Esophagus squamous epithelium (tissue), 5 donors: ENCODE results near the gene TRIM66. TPM values are rescaled to one million over a fixed set of nuclear protein-coding genes. Genes with fewer than 3 reads are reported as not detected.

Experiments
- DNase-seq: peaks from one replicate; lab custom pipeline; 2025; lab: John Stamatoyannopoulos, UW
- H3K27ac ChIP-seq, 4 donors: fragments of 200-600 bp; sonication (generic); one replicate each; pipeline ENCODE4 v1.5.1; 2016 to 2019; ENCODE audit warnings: mild to moderate bottlenecking in 1 of 4
- H3K27me3 ChIP-seq, 4 donors: fragments of 200-600 bp; sonication (generic); 1 replicate in 3 of 4; 2 replicates in 1 of 4; pipeline versions ENCODE4 v1.5.1 to v1.6.0; 2017 to 2021; ENCODE audit warnings: antibody characterized with exemption in 1 of 4
- H3K36me3 ChIP-seq, 3 donors: fragments of 200-600 bp; sonication (generic); one replicate each; pipeline ENCODE4 v1.5.1; 2016 to 2019
- H3K4me1 ChIP-seq, 3 donors: fragments of 200-600 bp; sonication (generic); one replicate each; pipeline ENCODE4 v1.5.1; 2017 to 2019
- H3K4me3 ChIP-seq, 4 donors: fragments of 200-600 bp; sonication (generic); 1 replicate in 3 of 4; 2 replicates in 1 of 4; pipeline ENCODE4 v1.5.1; 2016 to 2019; ENCODE audit warnings: mild to moderate bottlenecking in 2 of 4, moderate library complexity in 1 of 4
- H3K9me3 ChIP-seq, 3 donors: fragments of 200-600 bp; sonication (generic); one replicate each; pipeline ENCODE4 v1.5.1; 2016 to 2019
- CTCF ChIP-seq, 6 experiments: fragments of 450-650 bp in 4 of 6; fragments of 200-600 bp in 2 of 6; sonication (generic) in 2 of 6; IDR thresholded peaks; one replicate each; pipeline ENCODE4 v1.5.1; 2016 to 2019; ENCODE audit warnings: antibody characterized with exemption in 6 of 6, mild to moderate bottlenecking in 4 of 6, moderate library complexity in 4 of 6
- POLR2A ChIP-seq, 4 donors: fragments of 450-650 bp; IDR thresholded peaks; one replicate each; pipeline ENCODE4 v1.6.1; 2017; ENCODE audit warnings: antibody characterized with exemption in 4 of 4, mild to moderate bottlenecking in 4 of 4, moderate library complexity in 3 of 4
- WGBS, 2 donors: methylation state at CpG; one replicate each; pipeline ENCODE4 v1.1.5; 2018; 5-methylcytosine and 5-hydroxymethylcytosine counted together
- intact Hi-C: fragments of 100-400 bp; cut with DNase I; formaldehyde crosslinking; loops from one replicate; pipeline ENCODE4 v1.15.0; 2022
- total RNA-seq, 4 donors: library from RNA; depleted of rRNA; stranded (reverse); fragments of >200 nt; gene quantifications; one replicate each; pipeline ENCODE4 v1.1.0, GENCODE V29; 2016
- donor health status: DM: yes; HTN: yes; CAD: no.

The TRIM66 gene
- total RNA-seq, 4 donors from 2014 or later = 4.5 to 5.5 (median 4.8) TPM

DNA sequence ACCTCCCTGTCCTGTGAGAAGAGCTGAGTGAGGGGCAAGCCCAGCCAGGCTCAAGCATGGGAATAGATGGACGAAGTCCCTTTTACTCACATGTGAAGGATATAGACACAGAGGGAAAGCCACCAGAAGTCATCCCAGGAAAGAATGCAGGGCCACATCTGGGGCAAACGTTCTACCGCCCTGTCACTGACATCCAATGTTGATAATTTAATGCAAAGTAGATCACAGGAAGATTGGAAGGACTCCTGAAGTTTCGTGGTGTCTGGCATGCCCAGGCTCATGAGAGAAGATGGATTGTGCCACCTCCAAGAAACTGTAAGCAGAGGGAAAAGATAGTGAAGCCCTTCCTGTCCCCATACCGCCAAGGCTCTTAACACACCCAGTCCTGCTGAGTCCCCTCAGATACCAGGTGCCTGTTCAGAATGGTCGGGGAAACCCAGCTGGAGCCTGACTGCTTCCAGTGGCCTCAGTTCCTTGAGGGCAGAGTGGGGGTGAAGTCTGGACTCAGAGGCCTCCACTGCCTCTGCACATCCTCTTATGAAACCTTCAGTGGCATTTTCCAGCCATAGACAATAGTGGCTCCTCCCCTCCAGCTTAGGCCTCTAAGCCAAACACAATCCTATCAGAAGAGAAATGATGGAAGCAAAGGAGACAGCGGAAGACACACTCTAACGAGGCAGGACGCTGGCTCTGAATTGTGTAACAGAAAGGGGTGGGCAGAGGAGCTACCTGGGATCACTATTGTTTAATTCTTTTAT, 80.9 kb downstream of the TRIM66 start:
- DNase-seq = no peak
- no peaks in the 10 kb centered on the region for H3K36me3 ChIP-seq
- H3K27me3 ChIP-seq = no peaks in the 10 kb centered on the region
- no peak overlapping the region for H3K4me3 ChIP-seq
- intact Hi-C loops = no loop called here
- 70 to 79% methylated on average over 6 to 8 of the region's 9 CpGs for WGBS, 2 donors
- no peak for TF ChIP-seq POLR2A (IDR thresholded peaks at IDR 0.05)
- no peak for TF ChIP-seq CTCF (IDR thresholded peaks at IDR 0.05)
- H3K9me3 ChIP-seq = no peaks in the 10 kb centered on the region
- peaks cover 5 to 15% (median 13%) of the 10 kb centered on the region in 3 donors for H3K4me1 ChIP-seq
- H3K27ac ChIP-seq = no peak overlapping the region

DNA sequence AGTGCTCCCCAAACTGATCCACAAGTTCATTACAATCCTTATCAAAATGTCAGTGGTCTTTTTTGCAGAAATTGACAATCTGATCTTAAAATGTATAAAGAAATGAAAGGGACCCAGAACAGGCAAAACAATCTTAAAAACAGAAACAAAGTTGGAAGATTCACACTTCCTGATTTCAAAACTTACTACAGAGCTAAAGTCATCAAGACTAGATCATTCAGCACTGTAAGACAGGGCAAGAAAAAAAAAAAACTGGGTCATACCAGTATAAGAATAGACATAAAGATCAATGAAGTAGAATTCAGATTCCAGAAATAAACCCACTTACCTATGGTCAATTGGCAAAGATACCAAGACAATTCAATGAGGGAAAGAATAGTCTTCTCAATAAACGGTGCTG, 84.0 kb downstream of the TRIM66 start:
- H3K9me3 ChIP-seq = no peaks in the 10 kb centered on the region
- H3K27ac ChIP-seq = no peak overlapping the region
- peaks cover 0 to 25% (median 0%) of the 10 kb centered on the region in 4 donors for H3K27me3 ChIP-seq
- H3K4me1 ChIP-seq = peaks cover 11 to 12% (median 12%) of the 10 kb centered on the region in 3 donors
- WGBS, 2 donors = 88 to 93% methylated on average over 1 of the region's 1 CpG
- intact Hi-C loops = no loop called here
- H3K4me3 ChIP-seq = no peak overlapping the region
- H3K36me3 ChIP-seq = no peaks in the 10 kb centered on the region
- DNase-seq = no peak
- TF ChIP-seq CTCF (IDR thresholded peaks at IDR 0.05) (no peak), POLR2A (IDR thresholded peaks at IDR 0.05) (no peak)

DNA sequence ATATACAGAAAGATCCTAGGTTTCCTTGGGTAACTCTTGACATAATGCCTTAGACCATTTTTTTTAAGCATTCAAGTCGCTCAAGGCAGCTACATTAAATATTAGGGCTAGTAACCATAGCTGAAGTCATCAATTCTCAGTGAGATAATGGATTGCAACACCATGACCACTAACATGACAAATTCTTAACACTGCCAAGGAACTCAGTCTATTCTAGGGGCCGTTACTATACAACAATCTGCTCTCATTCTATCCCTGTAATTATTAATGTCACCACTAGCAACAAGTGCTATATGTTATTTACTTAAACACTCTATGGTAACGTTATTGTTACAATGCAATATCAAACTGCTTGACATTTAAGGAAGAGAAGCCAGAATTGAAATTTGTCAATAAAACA, 85.3 kb downstream of the TRIM66 start:
- H3K27me3 ChIP-seq = peaks cover 0 to 38% (median 0%) of the 10 kb centered on the region in 4 donors
- TF ChIP-seq POLR2A (IDR thresholded peaks at IDR 0.05) = no peak
- no peak for TF ChIP-seq CTCF (IDR thresholded peaks at IDR 0.05)
- WGBS, 2 donors = 17 to 29% methylated on average over 3 of the region's 3 CpGs
- H3K4me1 ChIP-seq = peaks cover 11 to 14% (median 12%) of the 10 kb centered on the region in 3 donors
- H3K27ac ChIP-seq = no peak overlapping the region
- no peak overlapping the region for H3K4me3 ChIP-seq
- no peaks in the 10 kb centered on the region for H3K9me3 ChIP-seq
- H3K36me3 ChIP-seq = no peaks in the 10 kb centered on the region
- intact Hi-C loops = no loop called here
- no peak for DNase-seq

GRCh38 chr11:8596504-8597046, 85.9 kb downstream of the TRIM66 start:
- TF ChIP-seq POLR2A (IDR thresholded peaks at IDR 0.05) = no peak
- no peak for TF ChIP-seq CTCF (IDR thresholded peaks at IDR 0.05)
- Histone ChIP-seq H3K27me3 (peaks cover 0 to 44% (median 0%) of the 10 kb centered on the region in 4 donors), H3K36me3 (no peaks in the 10 kb centered on the region), H3K27ac (no peak overlapping the region), H3K4me3 (no peak overlapping the region), H3K9me3 (no peaks in the 10 kb centered on the region), H3K4me1 (peaks cover 11 to 14% (median 12%) of the 10 kb centered on the region in 3 donors)
- intact Hi-C loops = no loop called here
- DNase-seq = no peak
